Activated naive CD4-positive, alpha-beta T cell treated with anti-CD3 and anti-CD28 coated beads for 36 hours (primary cell): ENCODE measurements around the gene ELMO2. TPM values are rescaled to one million over a fixed set of nuclear protein-coding genes. Genes with fewer than 3 reads are reported as not detected.
A peak's percentile ranks its signal among the peaks of the same experiment; 100 is the strongest.
"Not testable (repeated sequence)": the region's sequence is repeated elsewhere in the genome, so short reads cannot be mapped to it uniquely, and the experiment has no call there.

Experiments
- CTCF ChIA-PET: fragments of 350-600 bp; sonication (Branson Sonifier 250); formaldehyde crosslinking; loops from one replicate; lab custom pipeline; 2021; ENCODE audit warnings: antibody characterized with exemption; lab: Charles Lee
- DNase-seq: peaks from one replicate; pipeline ENCODE4 v3.0.0-alpha.2; 2020
- H3K27ac Mint-ChIP-seq: one replicate; pipeline ENCODE4 v1.8.0; 2021; ENCODE audit warnings: mild to moderate bottlenecking, mixed read lengths
- H3K27me3 Mint-ChIP-seq: one replicate; pipeline ENCODE4 v1.8.0; 2021; ENCODE audit warnings: low read depth, mixed read lengths
- H3K36me3 Mint-ChIP-seq: one replicate; pipeline ENCODE4 v1.8.0; 2021; ENCODE audit warnings: low read depth, mixed read lengths
- H3K4me1 Mint-ChIP-seq: one replicate; pipeline ENCODE4 v1.8.0; 2021; ENCODE audit warnings: low read depth, mixed read lengths
- H3K4me3 Mint-ChIP-seq: one replicate; pipeline ENCODE4 v1.8.0; 2021; ENCODE audit warnings: mild to moderate bottlenecking, moderate library complexity, mixed read lengths
- H3K9me3 Mint-ChIP-seq: one replicate; pipeline ENCODE4 v1.8.0; 2021; ENCODE audit warnings: mixed read lengths
- intact Hi-C: fragments of 100-400 bp; cut with micrococcal nuclease; formaldehyde crosslinking; loops from one replicate; pipeline ENCODE4 v1.15.1; 2023
- total RNA-seq, 2 experiments: library from RNA; stranded (reverse); gene quantifications; one replicate each; pipeline ENCODE4 v1.2.3, GENCODE V29; 2021

ELMO2 gene
- total RNA-seq, 2 experiments from 2014 or later = 76.8 to 81.0 TPM

- no peaks in the 10 kb centered on the region for H3K27me3 Mint-ChIP-seq
- intact Hi-C loops = loop anchor here (1.0 to 5.0 kb wide), 5 partner anchors 37 to 649 kb away; partner anchors contain the start of genes TP53RK and ZNF334
- CTCF ChIA-PET = interaction anchor here (0.6 to 1.8 kb wide), 2 partner anchors 36 to 94 kb away, joined by 3 to 5 read pairs; no protein-coding TSS in a partner anchor
- H3K36me3 Mint-ChIP-seq = peaks cover 11% of the 10 kb centered on the region
- no peaks in the 10 kb centered on the region for H3K9me3 Mint-ChIP-seq
- H3K27ac Mint-ChIP-seq = peak overlapping the region; percentile 91
- peak overlapping the region; percentile 59 for H3K4me3 Mint-ChIP-seq
- DNase-seq = peak; percentile 63
- peaks cover 60% of the 10 kb centered on the region for H3K4me1 Mint-ChIP-seq
These were observed 5.5 kb downstream of the ELMO2 start for GRCh38 chr20:46400828-46401477.

GRCh38 chr20:46400253-46400652 is 6.2 kb downstream of the ELMO2 start:
- H3K4me1 Mint-ChIP-seq = peaks cover 57% of the 10 kb centered on the region
- intact Hi-C loops = loop anchor here (2.0 to 5.0 kb wide), 3 partner anchors 113 to 648 kb away; partner anchors contain the start of gene ZNF334

GRCh38 chr20:46399401-46399800 is 7.0 kb downstream of the ELMO2 start:
- Mint-ChIP-seq H3K27ac (peak overlapping the region; percentile 73), H3K9me3 (no peaks in the 10 kb centered on the region), H3K36me3 (peaks cover 12% of the 10 kb centered on the region), H3K27me3 (no peaks in the 10 kb centered on the region), H3K4me3 (no peak overlapping the region), H3K4me1 (peaks cover 52% of the 10 kb centered on the region)
- DNase-seq = peak; percentile 29
- intact Hi-C loops = no loop called here
- CTCF ChIA-PET = interaction anchor here (0.7 to 1.1 kb wide), 3 partner anchors 14 to 385 kb away, joined by 3 read pairs; no protein-coding TSS in a partner anchor

More at GRCh38 chr20:46400253-46400652, 6.2 kb downstream of the ELMO2 start:
- Mint-ChIP-seq H3K27me3 (no peaks in the 10 kb centered on the region), H3K9me3 (no peaks in the 10 kb centered on the region), H3K36me3 (peaks cover 11% of the 10 kb centered on the region), H3K4me3 (peak overlapping the region; percentile 36), H3K27ac (peak overlapping the region; percentile 91)
- CTCF ChIA-PET = interaction anchor here (1.8 kb wide), 1 partner anchor 93 kb away, joined by 5 read pairs; no protein-coding TSS in a partner anchor
- DNase-seq = no peak

DNA sequence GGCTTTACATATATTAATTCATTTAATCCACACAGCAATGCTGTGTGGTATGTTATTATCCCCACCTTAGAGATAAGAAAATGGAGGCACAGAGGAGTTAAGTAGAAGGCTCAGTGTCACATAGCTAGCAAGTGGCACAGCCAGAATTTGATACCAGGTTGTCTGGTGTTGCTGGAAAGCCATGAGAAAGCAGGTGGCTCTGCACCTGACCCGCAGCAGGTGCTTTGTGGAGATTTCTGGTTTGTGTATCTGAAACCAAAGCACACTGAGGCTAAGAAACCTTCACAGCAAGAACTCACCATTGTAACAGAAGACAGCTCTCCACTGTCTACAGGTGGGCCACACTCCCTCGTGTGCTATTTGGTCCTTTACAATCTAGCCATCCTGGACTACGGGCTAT is 7.5 kb downstream of the ELMO2 start:
- Mint-ChIP-seq H3K4me1 (peaks cover 47% of the 10 kb centered on the region), H3K27ac (peak overlapping the region; percentile 59), H3K27me3 (no peaks in the 10 kb centered on the region), H3K36me3 (peaks cover 15% of the 10 kb centered on the region), H3K9me3 (no peaks in the 10 kb centered on the region), H3K4me3 (no peak overlapping the region)
- intact Hi-C loops = no loop called here
- CTCF ChIA-PET = interaction anchor here (0.7 to 1.1 kb wide), 3 partner anchors 15 to 384 kb away, joined by 3 read pairs; no protein-coding TSS in a partner anchor
- no peak for DNase-seq

DNA sequence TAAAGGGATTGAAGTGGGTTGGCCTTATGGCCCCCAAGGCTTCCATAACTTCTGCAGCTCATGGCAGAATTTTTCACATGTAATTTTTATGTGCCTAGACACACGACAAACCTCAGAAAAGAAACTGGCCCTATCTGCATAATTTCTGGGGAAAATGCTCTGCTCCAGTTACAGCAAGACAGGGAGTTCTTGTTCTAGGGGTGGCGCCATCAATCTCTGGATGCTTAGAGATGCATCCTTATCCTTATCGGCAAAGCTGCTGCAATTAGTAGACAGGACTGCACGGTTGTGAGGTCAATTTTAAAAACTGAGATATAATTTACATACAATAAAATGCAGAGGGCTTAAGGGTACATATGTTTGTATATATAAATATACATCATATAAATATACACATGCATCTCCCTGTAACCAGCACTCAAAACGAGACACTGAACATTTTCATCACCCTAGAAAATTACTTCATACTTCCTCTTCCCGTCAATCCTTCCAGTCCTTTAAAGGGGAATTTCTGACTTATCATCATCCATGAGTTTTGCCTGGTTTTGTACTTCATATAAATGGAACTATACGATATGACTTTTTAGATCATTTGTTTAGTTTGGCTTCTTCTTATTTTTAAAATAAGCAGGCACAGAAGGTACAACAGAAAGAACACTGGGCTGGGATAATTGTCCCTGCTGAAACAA is 10.2 kb downstream of the ELMO2 start:
- H3K36me3 Mint-ChIP-seq = peaks cover 27% of the 10 kb centered on the region
- H3K9me3 Mint-ChIP-seq = no peaks in the 10 kb centered on the region
- no peaks in the 10 kb centered on the region for H3K27me3 Mint-ChIP-seq
- H3K4me1 Mint-ChIP-seq = peaks cover 21% of the 10 kb centered on the region
- intact Hi-C loops = no loop called here
- DNase-seq = no peak
- no peak overlapping the region for H3K27ac Mint-ChIP-seq
- CTCF ChIA-PET = no interaction called here
- no peak overlapping the region for H3K4me3 Mint-ChIP-seq

GRCh38 chr20:46394872-46395760 is 11.3 kb downstream of the ELMO2 start:
- Mint-ChIP-seq H3K4me3 (no peak overlapping the region), H3K4me1 (peaks cover 11% of the 10 kb centered on the region), H3K27ac (no peak overlapping the region), H3K9me3 (no peaks in the 10 kb centered on the region), H3K36me3 (peaks cover 31% of the 10 kb centered on the region), H3K27me3 (no peaks in the 10 kb centered on the region)
- DNase-seq = no peak
- intact Hi-C loops = no loop called here
- CTCF ChIA-PET = no interaction called here

GRCh38 chr20:46393967-46394366 is 12.4 kb downstream of the ELMO2 start:
- H3K27me3 Mint-ChIP-seq = no peaks in the 10 kb centered on the region
- peaks cover 33% of the 10 kb centered on the region for H3K36me3 Mint-ChIP-seq
- H3K4me3 Mint-ChIP-seq = no peak overlapping the region
- H3K9me3 Mint-ChIP-seq = no peaks in the 10 kb centered on the region
- no peak overlapping the region for H3K27ac Mint-ChIP-seq
- no peak for DNase-seq
- H3K4me1 Mint-ChIP-seq = peaks cover 2% of the 10 kb centered on the region
- CTCF ChIA-PET = interaction anchor here (0.6 to 1.0 kb wide), 2 partner anchors 8 to 44 kb away, joined by 3 to 5 read pairs; no protein-coding TSS in a partner anchor
- intact Hi-C loops = no loop called here

DNA sequence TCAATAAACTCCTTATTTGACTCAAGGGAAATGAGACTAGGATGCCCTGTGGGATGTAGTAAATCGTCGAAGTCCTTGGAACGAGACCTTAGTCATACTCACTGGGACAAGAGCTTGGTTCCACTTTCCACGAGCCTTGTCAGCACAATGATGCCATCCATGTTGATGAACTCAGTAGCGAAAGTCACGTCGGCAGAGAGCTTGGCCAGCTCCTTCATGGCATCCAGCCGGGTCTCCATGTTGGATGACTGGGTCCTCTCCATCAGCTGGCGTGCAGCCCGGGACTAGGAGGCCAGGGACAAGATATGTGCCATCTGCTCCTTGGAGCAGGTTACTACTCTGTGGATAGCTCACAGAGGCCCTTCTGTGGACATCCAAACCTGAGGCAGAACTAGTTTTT is 17.5 kb downstream of the ELMO2 start:
- Mint-ChIP-seq H3K4me1 (no peaks in the 10 kb centered on the region), H3K4me3 (no peak overlapping the region), H3K9me3 (no peaks in the 10 kb centered on the region), H3K27ac (no peak overlapping the region), H3K36me3 (peaks cover 38% of the 10 kb centered on the region), H3K27me3 (no peaks in the 10 kb centered on the region)
- CTCF ChIA-PET = no interaction called here
- DNase-seq = no peak
- intact Hi-C loops = no loop called here

GRCh38 chr20:46388201-46388836 is 18.1 kb downstream of the ELMO2 start:
- no peak for DNase-seq
- peaks cover 36% of the 10 kb centered on the region for H3K36me3 Mint-ChIP-seq
- intact Hi-C loops = no loop called here
- no peaks in the 10 kb centered on the region for H3K27me3 Mint-ChIP-seq
- no peak overlapping the region for H3K27ac Mint-ChIP-seq
- no peaks in the 10 kb centered on the region for H3K4me1 Mint-ChIP-seq
- H3K4me3 Mint-ChIP-seq = no peak overlapping the region
- no peaks in the 10 kb centered on the region for H3K9me3 Mint-ChIP-seq
- CTCF ChIA-PET = no interaction called here

DNA sequence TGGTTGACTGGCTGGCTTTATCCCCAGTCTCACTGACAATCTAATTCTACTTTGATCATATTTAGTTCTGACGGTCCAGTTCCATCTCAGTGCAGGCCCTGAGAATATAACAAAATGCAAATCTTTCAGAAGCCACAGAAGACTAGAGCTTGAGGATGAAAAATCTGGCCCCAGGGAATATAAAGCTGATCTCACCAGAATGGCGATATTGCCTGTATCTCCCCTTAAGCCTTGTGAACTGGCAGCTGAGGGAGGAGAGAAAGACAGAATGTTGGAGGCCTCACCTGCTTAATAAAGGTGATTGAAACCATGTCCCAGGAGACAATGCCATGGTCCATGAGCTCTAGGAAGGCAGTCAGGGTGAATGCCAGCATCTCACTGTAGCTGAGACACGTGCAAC is 19.4 kb downstream of the ELMO2 start:
- DNase-seq, H3K27me3 Mint-ChIP-seq, H3K27ac Mint-ChIP-seq, H3K4me1 Mint-ChIP-seq, H3K9me3 Mint-ChIP-seq, H3K4me3 Mint-ChIP-seq, intact Hi-C loops: not testable (repeated sequence)
- CTCF ChIA-PET = interaction anchor here (1.0 to 1.3 kb wide), 3 partner anchors 9 to 20 kb away, joined by 3 to 4 read pairs (median 3); partner anchors contain the start of gene ELMO2
- peaks cover 31% of the 10 kb centered on the region for H3K36me3 Mint-ChIP-seq

GRCh38 chr20:46378412-46379009 is 27.9 kb downstream of the ELMO2 start:
- no peak for DNase-seq
- Mint-ChIP-seq H3K27ac (peak overlapping the region; percentile 8), H3K36me3 (peaks cover 24% of the 10 kb centered on the region), H3K27me3 (no peaks in the 10 kb centered on the region), H3K4me1 (no peaks in the 10 kb centered on the region), H3K9me3 (no peaks in the 10 kb centered on the region), H3K4me3 (no peak overlapping the region)
- intact Hi-C loops = no loop called here
- CTCF ChIA-PET = interaction anchor here (0.7 to 1.6 kb wide), 4 partner anchors 8 to 50 kb away, joined by 3 to 4 read pairs (median 3); no protein-coding TSS in a partner anchor
